HFFc6 (cell line): ENCODE data around the gene PPP1R3E. TPM values are rescaled to one million over a fixed set of nuclear protein-coding genes. Genes with fewer than 3 reads are reported as not detected.
A peak's percentile ranks its signal among the peaks of the same experiment; 100 is the strongest.

Experiments used
- DNase-seq: peaks from one replicate; pipeline ENCODE4 v3.0.0-alpha.2; 2018
- H3K27ac Mint-ChIP-seq: 2 replicates; pipeline ENCODE4 v1.8.0; 2020; ENCODE audit warnings: mild to moderate bottlenecking, mixed read lengths
- H3K27me3 Mint-ChIP-seq: 2 replicates; pipeline ENCODE4 v1.8.0; 2021; ENCODE audit warnings: mild to moderate bottlenecking, moderate library complexity, mixed read lengths; ENCODE audit not compliant: insufficient read depth
- H3K36me3 Mint-ChIP-seq: 2 replicates; pipeline ENCODE4 v1.8.0; 2021; ENCODE audit warnings: low read depth, mixed read lengths
- H3K4me1 Mint-ChIP-seq: 2 replicates; pipeline ENCODE4 v1.8.0; 2020; ENCODE audit warnings: low read depth, mixed read lengths
- H3K4me3 Mint-ChIP-seq: 2 replicates; pipeline ENCODE4 v1.8.0; 2020; ENCODE audit warnings: mild to moderate bottlenecking, moderate library complexity, mixed read lengths
- H3K9me3 Mint-ChIP-seq: 2 replicates; pipeline ENCODE4 v1.8.0; 2020; ENCODE audit warnings: mild to moderate bottlenecking, mixed read lengths
- total RNA-seq, 6 experiments: library from RNA; stranded (reverse); fragmentation: NEBNext Ultra II Directional; extraction: Animal tissue kit (Norgen Biotek cat#: 25700); gene quantifications; 2 replicates in 1 of 6; 3 replicates in 5 of 6; pipeline ENCODE4 v1.2.3, GENCODE V29; 2021
- TF ChIP-seq, protein P1 (sequence below): fragments of 200-600 bp; sonication (generic); IDR thresholded peaks from 2 replicates; pipeline ENCODE4 v1.5.0; 2021; ENCODE audit warnings: antibody characterized with exemption, mild to moderate bottlenecking

The PPP1R3E gene
- total RNA-seq, 6 experiments from 2014 or later, result 2.3 to 3.8 (median 2.6) TPM

DNA sequence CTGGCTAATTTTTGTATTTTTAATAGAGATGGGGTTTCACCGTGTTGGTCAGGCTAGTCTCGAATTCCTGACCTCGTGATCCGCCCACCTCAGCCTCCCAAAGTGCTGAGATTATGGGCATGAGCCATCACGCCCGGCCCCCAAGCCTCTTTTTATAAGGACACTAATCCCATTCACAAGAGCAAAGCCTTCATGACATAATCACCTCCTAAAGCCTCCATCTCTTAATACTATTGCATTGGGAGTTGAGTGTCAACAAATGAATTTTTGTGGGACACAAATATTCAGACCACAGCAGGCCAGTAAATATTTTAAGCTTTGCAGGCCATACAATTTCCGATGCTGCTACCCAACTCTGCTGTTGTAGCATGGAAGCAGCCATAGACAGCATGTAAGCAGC lies 54.1 kb downstream of the PPP1R3E start:
- Mint-ChIP-seq H3K27ac (no peak overlapping the region), H3K9me3 (no peaks in the 10 kb centered on the region), H3K4me3 (no peak overlapping the region), H3K27me3 (peaks cover 14% of the 10 kb centered on the region), H3K4me1 (no peaks in the 10 kb centered on the region), H3K36me3 (no peaks in the 10 kb centered on the region)
- TF ChIP-seq, protein P1, sequence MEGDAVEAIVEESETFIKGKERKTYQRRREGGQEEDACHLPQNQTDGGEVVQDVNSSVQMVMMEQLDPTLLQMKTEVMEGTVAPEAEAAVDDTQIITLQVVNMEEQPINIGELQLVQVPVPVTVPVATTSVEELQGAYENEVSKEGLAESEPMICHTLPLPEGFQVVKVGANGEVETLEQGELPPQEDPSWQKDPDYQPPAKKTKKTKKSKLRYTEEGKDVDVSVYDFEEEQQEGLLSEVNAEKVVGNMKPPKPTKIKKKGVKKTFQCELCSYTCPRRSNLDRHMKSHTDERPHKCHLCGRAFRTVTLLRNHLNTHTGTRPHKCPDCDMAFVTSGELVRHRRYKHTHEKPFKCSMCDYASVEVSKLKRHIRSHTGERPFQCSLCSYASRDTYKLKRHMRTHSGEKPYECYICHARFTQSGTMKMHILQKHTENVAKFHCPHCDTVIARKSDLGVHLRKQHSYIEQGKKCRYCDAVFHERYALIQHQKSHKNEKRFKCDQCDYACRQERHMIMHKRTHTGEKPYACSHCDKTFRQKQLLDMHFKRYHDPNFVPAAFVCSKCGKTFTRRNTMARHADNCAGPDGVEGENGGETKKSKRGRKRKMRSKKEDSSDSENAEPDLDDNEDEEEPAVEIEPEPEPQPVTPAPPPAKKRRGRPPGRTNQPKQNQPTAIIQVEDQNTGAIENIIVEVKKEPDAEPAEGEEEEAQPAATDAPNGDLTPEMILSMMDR, result no peak
- peak; percentile 1 for DNase-seq

Other genes with a start within 250 kb of the PPP1R3E start
- gene CDH24, start 245.3 kb downstream of the PPP1R3E start, total RNA-seq, result 10 to 100 TPM in 1 of 6 experiments, 1 to 10 TPM in 5; 6.4 to 11.2 (median 8.3) TPM
- gene ACIN1, start 207.7 kb downstream of the PPP1R3E start, total RNA-seq, result 100 to 1,000 TPM; 128 to 150 (median 142) TPM
- 100 to 1,000 TPM in 4 of 6 experiments, 10 to 100 TPM in 2; 85.0 to 117 (median 103) TPM for gene C14orf119, start 207.4 kb downstream of the PPP1R3E start, total RNA-seq
- not detected for gene CIROP, start 197.9 kb downstream of the PPP1R3E start, total RNA-seq
- not detected for gene CEBPE, start 183.6 kb downstream of the PPP1R3E start, total RNA-seq
- gene SLC7A8, start 119.2 kb downstream of the PPP1R3E start, total RNA-seq, result 10 to 100 TPM; 13.0 to 24.2 (median 23.3) TPM
- gene RNF212B, start 64.9 kb downstream of the PPP1R3E start, total RNA-seq, result not detected
- gene HOMEZ, start 16.7 kb downstream of the PPP1R3E start, total RNA-seq, result 1 to 10 TPM; 7.3 to 9.2 (median 7.5) TPM
- 10 to 100 TPM; 28.7 to 32.4 (median 31.1) TPM for gene BCL2L2, start 4.0 kb upstream of the PPP1R3E start, total RNA-seq
- gene PABPN1, start 18.6 kb upstream of the PPP1R3E start, total RNA-seq, result 100 to 1,000 TPM; 128 to 147 (median 137) TPM
- gene SLC22A17, start 50.0 kb upstream of the PPP1R3E start, total RNA-seq, result 10 to 100 TPM; 11.7 to 15.6 (median 13.1) TPM
- 10 to 100 TPM in 5 of 6 experiments, 1 to 10 TPM in 1; 8.8 to 13.5 (median 12.3) TPM for gene EFS, start 62.3 kb upstream of the PPP1R3E start, total RNA-seq
- gene IL25, start 70.0 kb upstream of the PPP1R3E start, total RNA-seq, result not detected
- not detected for gene CMTM5, start 74.2 kb upstream of the PPP1R3E start, total RNA-seq
- not detected for gene MYH6, start 105.4 kb upstream of the PPP1R3E start, total RNA-seq
- gene MYH7, start 132.8 kb upstream of the PPP1R3E start, total RNA-seq, result not detected
- gene NGDN, start 166.8 kb upstream of the PPP1R3E start, total RNA-seq, result 10 to 100 TPM; 22.6 to 29.9 (median 24.1) TPM
- gene ZFHX2, start 248.9 kb upstream of the PPP1R3E start, total RNA-seq, result 1 to 10 TPM in 4 of 6 experiments, under 1 TPM in 2; 0.63 to 4.2 (median 1.7) TPM